HG03521 (cell line): Measurements from ENCODE around the gene LBR.

Experiments used
- ATAC-seq: cut with Tn5 transposase; IDR thresholded peaks from one replicate; pipeline ENCODE4 v1.9.1; 2021; ENCODE audit warnings: mild to moderate bottlenecking, moderate library complexity; ENCODE audit not compliant: unreplicated experiment

The LBR gene

GRCh38 chr1:225464851-225465792 lies 37.3 kb upstream of the LBR start:
- ATAC-seq: no peak

DNA sequence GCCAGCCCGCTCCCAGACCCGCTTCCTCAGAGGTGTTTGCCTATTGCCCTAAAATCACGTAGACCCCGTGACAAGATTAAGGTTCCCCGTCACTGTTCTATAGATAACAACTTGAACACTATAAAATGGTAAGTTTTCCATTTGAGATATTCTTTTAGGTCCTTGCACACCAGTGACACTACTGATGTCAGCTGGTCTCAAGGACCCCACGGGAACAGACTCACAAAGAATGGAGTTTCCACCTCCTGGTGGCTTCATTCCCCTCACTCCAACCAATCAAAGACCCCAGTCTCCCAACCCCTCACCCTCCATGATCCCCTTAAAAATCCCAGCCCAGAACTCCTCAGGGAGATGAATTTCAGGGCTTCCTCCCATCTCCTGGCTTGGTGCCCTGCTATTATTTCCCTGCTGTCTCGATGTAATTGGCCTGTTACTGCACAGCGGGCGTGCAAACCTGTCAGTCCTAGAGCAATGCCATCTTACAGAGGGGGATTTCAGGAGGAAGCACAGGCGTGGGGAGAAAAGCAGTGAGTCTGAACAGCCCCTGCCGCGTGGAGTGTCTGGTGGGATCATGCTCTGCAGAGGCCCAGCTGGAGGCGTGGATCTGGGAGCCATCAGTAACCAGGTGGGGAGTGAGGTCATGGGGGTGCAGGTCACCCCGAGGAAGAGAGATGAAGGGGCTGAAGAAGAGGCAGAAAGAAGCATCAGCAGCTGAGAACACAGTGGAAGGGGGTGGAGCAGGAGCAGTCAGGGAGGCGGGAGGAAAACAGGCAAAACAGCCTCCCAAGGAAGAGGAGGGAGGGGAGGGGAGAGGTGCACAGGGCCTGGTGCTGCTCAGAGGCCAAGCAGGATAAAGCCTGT lies 35.1 kb upstream of the LBR start:
- ATAC-seq: no peak

DNA sequence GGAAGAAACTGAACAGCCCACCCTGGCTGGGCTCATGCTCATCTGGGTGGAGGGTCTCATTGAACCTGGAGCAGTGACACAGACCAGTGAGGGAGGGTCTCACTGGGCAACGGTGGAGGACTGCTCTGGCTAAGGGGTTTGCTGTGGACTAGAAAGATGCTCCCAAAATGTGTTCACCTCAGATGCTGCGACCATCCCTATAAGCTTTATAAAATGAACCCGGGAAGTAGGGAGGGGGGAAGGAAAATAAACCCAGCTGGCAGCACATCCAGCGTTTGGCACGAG lies 34.5 kb upstream of the LBR start:
- ATAC-seq: no peak

DNA sequence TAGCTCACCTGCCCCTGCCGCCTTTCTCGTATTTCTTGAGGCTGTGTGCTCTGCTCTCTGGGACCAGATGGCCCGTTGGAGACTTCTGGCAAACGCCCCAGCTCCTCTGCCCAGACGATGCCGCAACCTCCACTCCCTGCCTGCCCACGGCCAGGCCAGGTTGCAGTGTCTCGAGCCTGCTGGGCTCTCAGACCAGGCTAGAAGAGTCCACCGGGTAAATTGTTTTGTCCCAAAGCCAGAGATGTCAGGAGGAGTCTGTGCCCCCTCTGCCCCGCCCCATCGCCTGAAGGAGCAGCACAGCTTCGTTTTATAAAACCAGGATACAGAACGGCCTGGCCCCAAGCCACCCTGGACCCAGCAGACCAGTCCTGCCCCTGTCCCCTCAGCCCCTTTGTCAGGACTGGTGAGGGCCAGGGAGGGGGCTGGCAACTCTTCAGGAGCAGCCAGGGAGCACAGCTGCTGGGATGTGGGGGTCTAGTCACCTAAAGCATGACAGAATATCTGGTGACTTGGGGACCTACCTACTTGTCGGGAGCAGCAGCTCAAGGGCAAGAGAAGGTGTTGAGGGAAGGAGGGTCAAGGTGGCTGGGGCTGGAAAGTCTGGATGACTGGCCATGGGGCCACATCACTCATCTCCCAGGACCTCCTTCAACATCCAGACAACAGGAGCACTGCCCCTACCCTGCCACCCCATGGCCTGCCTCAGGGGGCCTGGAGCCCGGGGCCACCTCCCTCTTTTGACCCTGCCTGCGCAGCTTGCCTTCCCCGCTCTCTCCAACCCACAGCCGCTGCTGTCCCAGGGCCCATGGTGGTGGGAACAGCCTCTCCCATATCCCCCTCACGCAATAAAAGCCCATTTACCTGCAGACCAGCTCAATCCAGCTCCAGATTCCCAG lies 33.9 kb upstream of the LBR start:
- no peak for ATAC-seq

DNA sequence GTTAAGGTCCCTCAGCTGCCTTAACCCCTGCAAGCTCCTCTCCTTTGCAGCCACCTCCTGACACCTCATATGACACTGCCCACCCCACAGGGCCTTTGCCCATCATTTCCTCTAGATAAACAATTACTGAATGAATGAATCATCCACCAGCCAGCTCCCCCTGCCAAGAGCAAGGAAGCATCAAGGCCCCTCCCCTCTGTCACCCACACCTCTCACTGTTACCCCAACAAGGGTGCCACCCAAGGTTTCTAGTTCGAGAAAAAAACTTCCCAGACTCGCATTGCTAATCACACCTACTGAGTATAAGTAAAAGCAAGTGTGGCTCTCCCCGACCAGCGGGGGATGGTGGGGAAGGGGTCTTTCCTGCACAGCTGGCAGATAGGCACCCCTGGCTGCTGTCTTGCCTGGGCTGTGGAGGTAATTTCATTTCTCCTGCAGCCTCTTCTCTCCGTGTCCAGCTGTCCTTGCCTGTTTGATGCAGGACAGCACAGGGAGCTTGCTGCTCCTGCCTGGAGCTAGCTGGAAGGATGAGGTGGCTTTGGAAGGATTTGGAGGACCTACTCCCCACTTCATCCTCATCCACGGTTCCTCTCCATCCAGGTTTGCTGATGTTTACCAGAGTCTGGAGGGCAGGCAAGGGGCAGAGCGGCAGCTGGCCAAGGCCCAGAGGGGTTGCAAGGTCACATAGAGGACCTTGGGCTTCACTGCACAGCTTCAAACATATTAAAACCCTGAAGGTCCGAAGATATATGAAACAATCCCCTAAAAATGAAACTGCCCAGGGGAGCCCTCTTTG lies 33.1 kb upstream of the LBR start:
- ATAC-seq: no peak

- no peak for ATAC-seq
Measured at GRCh38 chr1:225460021-225460736, 32.3 kb upstream of the LBR start.

DNA sequence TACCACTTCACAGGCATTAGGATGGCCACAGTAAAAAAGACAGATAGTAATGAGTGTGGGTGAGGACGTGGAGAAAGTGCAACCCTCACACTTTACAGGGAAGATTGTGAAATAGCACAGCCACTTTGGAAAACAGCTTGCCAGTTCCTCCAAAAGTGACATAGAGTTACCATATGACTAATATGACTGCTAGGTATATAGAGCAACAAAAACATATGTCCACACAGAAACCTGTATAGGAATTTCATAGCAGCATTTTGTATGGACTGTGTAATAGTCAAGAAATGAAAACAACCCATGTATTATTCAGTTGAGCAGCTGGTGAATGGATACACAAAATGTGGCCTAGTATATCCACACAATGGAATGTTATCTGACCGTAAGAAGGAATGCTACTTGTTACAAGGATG lies 30.4 kb upstream of the LBR start:
- ATAC-seq: no peak

DNA sequence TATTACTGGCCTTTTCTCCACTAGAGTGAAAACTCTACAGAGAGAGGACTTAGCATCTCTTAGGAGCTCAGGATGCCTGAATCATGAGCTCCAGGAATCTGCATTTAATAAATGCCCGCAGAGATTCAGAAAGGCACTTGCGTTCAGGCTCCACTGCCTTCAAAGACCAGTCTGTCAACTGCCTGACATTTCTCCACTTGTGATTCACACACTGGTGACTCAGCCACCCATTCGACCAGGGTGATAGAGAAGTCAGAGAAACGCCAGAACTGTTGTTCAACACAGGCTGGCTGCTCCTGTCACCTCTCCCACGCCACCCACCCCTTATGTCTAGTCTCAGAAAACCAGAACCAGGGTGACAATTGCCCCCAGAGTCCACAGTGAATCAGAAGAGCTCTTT lies 26.9 kb upstream of the LBR start:
- ATAC-seq: no peak

DNA sequence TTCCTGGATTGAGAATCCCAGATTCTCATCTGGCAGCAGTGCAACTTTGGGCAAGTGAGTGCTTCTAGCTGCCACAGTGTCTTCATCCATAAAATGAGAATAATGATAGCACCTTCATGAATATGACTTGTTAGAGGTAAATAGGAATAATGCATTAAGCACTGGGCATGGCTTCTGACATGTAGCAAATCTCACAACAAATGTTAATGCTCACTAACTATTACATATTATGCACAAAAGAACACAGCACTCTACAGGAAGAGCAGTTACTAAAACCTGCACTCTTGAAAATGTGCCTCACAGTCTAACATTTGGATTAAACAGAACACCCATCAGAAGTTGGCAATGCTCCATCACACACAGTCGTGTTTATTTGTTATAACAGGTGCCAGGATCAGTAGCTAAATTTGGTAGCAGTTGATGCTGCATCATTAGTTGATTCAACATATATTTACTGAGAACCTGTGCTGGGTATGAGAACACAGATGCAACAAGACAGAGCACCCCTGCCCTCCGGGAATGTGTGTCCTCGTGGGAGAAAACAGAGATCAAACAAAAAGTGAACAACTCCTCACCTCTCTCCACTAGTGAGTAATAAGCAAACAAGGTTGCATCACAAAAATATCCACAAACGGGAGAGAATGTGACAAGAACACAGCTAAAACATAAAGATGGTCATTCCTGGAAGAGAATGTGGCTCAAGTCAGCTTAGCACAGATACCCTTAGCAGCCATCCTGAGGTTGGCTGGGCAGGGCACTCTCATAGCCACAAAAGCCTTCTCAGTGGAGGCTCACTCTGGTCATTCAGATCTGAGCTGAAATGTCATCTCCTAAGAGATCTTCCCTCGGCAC lies 26.2 kb upstream of the LBR start:
- ATAC-seq: no peak

GRCh38 chr1:225451840-225452515 lies 24.1 kb upstream of the LBR start:
- no peak for ATAC-seq

DNA sequence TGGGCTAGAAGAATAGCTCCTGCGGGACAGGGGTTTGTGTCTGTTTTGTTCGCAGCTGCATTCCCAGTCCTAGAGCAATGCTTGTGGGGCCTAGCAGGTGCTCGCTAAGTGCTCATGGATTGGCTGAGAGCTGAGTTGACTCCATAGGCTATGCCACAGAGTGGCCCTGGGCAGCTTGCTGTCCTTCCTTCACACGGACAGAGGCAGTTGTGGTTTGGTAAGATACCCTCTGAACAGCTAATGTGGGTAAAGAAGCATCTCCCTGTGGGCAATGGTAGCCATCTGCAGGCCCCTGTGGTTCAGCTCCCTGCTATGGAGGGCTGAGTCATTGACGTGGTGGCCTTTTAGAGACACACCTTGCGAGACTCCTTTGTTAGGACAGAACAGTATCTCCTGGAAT lies 23.5 kb upstream of the LBR start:
- no peak for ATAC-seq

- ATAC-seq: no peak
Measured at GRCh38 chr1:225450491-225451191, 22.8 kb upstream of the LBR start.

DNA sequence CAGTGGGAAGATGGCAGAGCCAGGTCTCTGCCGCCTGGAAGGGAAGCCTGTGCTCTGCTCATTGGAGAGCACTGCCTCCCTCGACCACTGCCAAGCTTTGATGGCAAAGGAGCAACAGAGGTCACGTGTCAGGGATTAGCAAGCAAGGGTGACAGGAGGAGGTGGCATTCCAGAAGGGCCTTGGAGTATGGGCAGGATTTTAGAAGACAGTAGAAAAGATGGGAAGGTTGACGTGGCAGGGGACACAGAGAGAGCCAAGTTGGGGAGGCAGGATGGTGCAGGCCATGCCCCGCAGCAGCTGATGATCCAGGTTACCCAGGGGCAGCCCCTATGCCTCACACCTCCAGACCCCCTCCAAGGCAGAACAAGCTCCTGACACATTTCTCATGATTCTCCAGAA lies 21.9 kb upstream of the LBR start:
- no peak for ATAC-seq

- ATAC-seq: no peak
Measured at GRCh38 chr1:225449261-225449660, 21.4 kb upstream of the LBR start.

GRCh38 chr1:225448146-225448805 lies 20.4 kb upstream of the LBR start:
- ATAC-seq: no peak

- no peak for ATAC-seq
Measured at GRCh38 chr1:225447650-225448089, 19.8 kb upstream of the LBR start.
